Neural progenitor cell (in vitro differentiated cells): ENCODE measurements around the gene RPTOR. TPM values are rescaled to one million over a fixed set of nuclear protein-coding genes. Genes with fewer than 3 reads are reported as not detected.
A peak's percentile ranks its signal among the peaks of the same experiment; 100 is the strongest.

Experiments
- DNase-seq: peaks from one replicate; pipeline ENCODE4 v3.0.0-alpha.2; 2016; ENCODE audit warnings: low spot score
- H2AFZ ChIP-seq: fragments of 200-600 bp; sonication (generic); replicated peaks from 2 replicates; pipeline ENCODE4 v1.6.1; 2016; ENCODE audit warnings: antibody characterized with exemption
- H3F3A ChIP-seq: fragments of 200-600 bp; sonication (generic); 2 replicates; pipeline ENCODE4 v1.6.1; 2016; ENCODE audit warnings: antibody characterized with exemption, low read depth
- H3K27ac ChIP-seq: fragments of 200-600 bp; sonication (generic); 2 replicates; pipeline ENCODE4 v1.5.1; 2016; ENCODE audit warnings: mild to moderate bottlenecking
- H3K27me3 ChIP-seq: fragments of 200-600 bp; sonication (generic); 2 replicates; pipeline ENCODE4 v1.6.1; 2016; ENCODE audit warnings: mild to moderate bottlenecking, moderate library complexity
- H3K36me3 ChIP-seq: fragments of 200-600 bp; sonication (generic); 2 replicates; pipeline ENCODE4 v1.5.1; 2016
- H3K4me1 ChIP-seq: fragments of 200-600 bp; sonication (generic); 2 replicates; pipeline ENCODE4 v1.6.1; 2016; ENCODE audit warnings: mixed run types
- H3K4me2 ChIP-seq: fragments of 200-600 bp; sonication (generic); 2 replicates; pipeline ENCODE4 v1.6.1; 2016
- H3K4me3 ChIP-seq: fragments of 200-600 bp; sonication (generic); 2 replicates; pipeline ENCODE4 v1.5.1; 2016
- H3K79me2 ChIP-seq: fragments of 200-600 bp; sonication (generic); 2 replicates; pipeline ENCODE4 v1.6.1; 2016; ENCODE audit warnings: low read depth
- H3K9ac ChIP-seq: fragments of 200-600 bp; sonication (generic); 2 replicates; pipeline ENCODE4 v1.6.1; 2016
- H3K9me3 ChIP-seq: fragments of 200-600 bp; sonication (generic); 2 replicates; pipeline ENCODE4 v1.5.1; 2016; ENCODE audit warnings: low read depth
- H4K20me1 ChIP-seq: fragments of 200-600 bp; sonication (generic); 2 replicates; pipeline ENCODE4 v1.6.1; 2016; ENCODE audit warnings: low read depth
- H3K27ac Mint-ChIP-seq: 3 replicates; pipeline ENCODE4 v1.8.0; 2021; ENCODE audit warnings: mixed read lengths
- H3K27me3 Mint-ChIP-seq: 2 replicates; pipeline ENCODE4 v1.8.0; 2022; ENCODE audit warnings: low read depth, mild to moderate bottlenecking, inconsistent platforms, moderate library complexity, mixed read lengths; ENCODE audit not compliant: insufficient read depth
- H3K36me3 Mint-ChIP-seq: 3 replicates; pipeline ENCODE4 v1.8.0; 2021; ENCODE audit warnings: mixed read lengths
- H3K4me1 Mint-ChIP-seq: 3 replicates; pipeline ENCODE4 v1.8.0; 2021; ENCODE audit warnings: mixed read lengths
- H3K4me3 Mint-ChIP-seq: 3 replicates; pipeline ENCODE4 v1.8.0; 2021; ENCODE audit warnings: mild to moderate bottlenecking, moderate library complexity, mixed read lengths
- H3K9me3 Mint-ChIP-seq: 3 replicates; pipeline ENCODE4 v1.8.0; 2020; ENCODE audit warnings: mixed read lengths
- EZH2 ChIP-seq: fragments of 200-600 bp; sonication (generic); IDR thresholded peaks from 2 replicates; pipeline ENCODE4 v1.6.1; 2017; ENCODE audit warnings: antibody characterized with exemption, mild to moderate bottlenecking, moderate library complexity
- EZH2phosphoT487 ChIP-seq: fragments of 200-600 bp; sonication (generic); IDR thresholded peaks from 2 replicates; pipeline ENCODE4 v1.6.1; 2017; ENCODE audit warnings: antibody characterized with exemption
- total RNA-seq: library from RNA; depleted of rRNA; stranded (reverse); fragments of >200 nt; gene quantifications from 2 replicates; pipeline ENCODE4 v1.2.3, GENCODE V29; 2015; ENCODE audit warnings: low replicate concordance
- TF ChIP-seq, protein P1 (sequence below): fragments of 200-600 bp; sonication (generic); IDR thresholded peaks from 2 replicates; pipeline ENCODE4 v1.5.1; 2017; ENCODE audit warnings: antibody characterized with exemption, mild to moderate bottlenecking

The RPTOR gene
- total RNA-seq, 1 donor from 2014 or later, result 7.4 TPM

DNA sequence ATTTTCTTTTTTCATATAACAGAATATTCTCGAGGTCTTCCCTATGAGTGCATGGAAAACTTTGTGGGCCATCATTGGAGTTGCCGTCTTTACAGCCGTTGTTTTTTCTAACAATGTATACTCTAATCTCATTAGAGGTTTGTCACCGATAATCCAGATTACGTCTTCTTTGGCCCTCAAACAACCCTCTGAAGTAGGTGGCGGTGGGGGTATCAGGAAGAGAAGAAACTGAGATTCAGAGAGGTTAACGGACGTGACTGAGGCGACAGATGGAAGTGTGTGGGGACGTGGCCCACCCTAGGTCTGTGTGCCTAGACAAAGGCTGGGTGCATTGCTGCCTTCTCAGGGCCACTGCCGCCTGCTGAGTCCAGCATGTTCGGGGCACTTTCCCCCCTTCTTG lies 63.7 kb downstream of the RPTOR start:
- H3K4me3 Mint-ChIP-seq, result no peak overlapping the region
- peaks cover 8% of the 10 kb centered on the region for H3K36me3 Mint-ChIP-seq
- no peak overlapping the region for H3K27ac Mint-ChIP-seq
- Histone ChIP-seq H3K4me2 (no peak overlapping the region), H3K27ac (no peak overlapping the region), H2AFZ (no peak overlapping the region), H3K4me1 (no peaks in the 10 kb centered on the region), H3F3A (no peaks in the 10 kb centered on the region), H3K9me3 (no peaks in the 10 kb centered on the region), H3K36me3 (no peaks in the 10 kb centered on the region), H3K9ac (no peak overlapping the region), H4K20me1 (peaks cover 49% of the 10 kb centered on the region), H3K4me3 (no peak overlapping the region), H3K27me3 (no peaks in the 10 kb centered on the region), H3K79me2 (peaks cover 46% of the 10 kb centered on the region)
- H3K9me3 Mint-ChIP-seq, result peaks cover 9% of the 10 kb centered on the region
- peaks cover 4% of the 10 kb centered on the region for H3K4me1 Mint-ChIP-seq
- peaks cover 2% of the 10 kb centered on the region for H3K27me3 Mint-ChIP-seq
- TF ChIP-seq EZH2phosphoT487 (no peak), EZH2 (no peak)
- TF ChIP-seq, protein P1, sequence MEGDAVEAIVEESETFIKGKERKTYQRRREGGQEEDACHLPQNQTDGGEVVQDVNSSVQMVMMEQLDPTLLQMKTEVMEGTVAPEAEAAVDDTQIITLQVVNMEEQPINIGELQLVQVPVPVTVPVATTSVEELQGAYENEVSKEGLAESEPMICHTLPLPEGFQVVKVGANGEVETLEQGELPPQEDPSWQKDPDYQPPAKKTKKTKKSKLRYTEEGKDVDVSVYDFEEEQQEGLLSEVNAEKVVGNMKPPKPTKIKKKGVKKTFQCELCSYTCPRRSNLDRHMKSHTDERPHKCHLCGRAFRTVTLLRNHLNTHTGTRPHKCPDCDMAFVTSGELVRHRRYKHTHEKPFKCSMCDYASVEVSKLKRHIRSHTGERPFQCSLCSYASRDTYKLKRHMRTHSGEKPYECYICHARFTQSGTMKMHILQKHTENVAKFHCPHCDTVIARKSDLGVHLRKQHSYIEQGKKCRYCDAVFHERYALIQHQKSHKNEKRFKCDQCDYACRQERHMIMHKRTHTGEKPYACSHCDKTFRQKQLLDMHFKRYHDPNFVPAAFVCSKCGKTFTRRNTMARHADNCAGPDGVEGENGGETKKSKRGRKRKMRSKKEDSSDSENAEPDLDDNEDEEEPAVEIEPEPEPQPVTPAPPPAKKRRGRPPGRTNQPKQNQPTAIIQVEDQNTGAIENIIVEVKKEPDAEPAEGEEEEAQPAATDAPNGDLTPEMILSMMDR, result no peak
- DNase-seq, result no peak

- H3K36me3 Mint-ChIP-seq, result no peaks in the 10 kb centered on the region
- no peak for DNase-seq
- peaks cover 7% of the 10 kb centered on the region for H3K9me3 Mint-ChIP-seq
Observed at GRCh38 chr17:80609757-80610156, 65.1 kb downstream of the RPTOR start.

DNA sequence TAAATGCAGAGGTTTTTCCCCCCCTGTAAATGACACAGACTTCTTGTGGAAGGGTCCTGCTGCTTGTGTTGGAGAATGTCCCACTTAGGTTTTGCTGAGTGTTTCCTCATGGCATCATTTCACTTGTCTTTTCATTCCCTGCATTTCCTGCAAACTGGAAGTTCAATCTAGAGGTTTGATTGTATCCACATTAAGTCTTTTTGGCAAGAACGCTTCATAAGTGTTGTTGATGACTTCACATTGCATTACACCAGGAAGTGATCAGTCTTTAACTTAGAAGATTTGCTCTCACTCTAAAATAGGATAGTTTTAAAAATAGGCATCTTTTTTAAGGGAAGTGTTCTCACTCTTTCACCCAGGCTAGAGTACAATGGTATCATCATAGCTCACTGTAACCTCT lies 67.2 kb downstream of the RPTOR start:
- Histone ChIP-seq H3K9me3 (no peaks in the 10 kb centered on the region), H3K27ac (no peak overlapping the region), H3F3A (no peaks in the 10 kb centered on the region), H4K20me1 (peaks cover 45% of the 10 kb centered on the region), H3K4me2 (no peak overlapping the region), H3K4me1 (no peaks in the 10 kb centered on the region), H2AFZ (no peak overlapping the region), H3K4me3 (no peak overlapping the region), H3K9ac (no peak overlapping the region), H3K27me3 (no peaks in the 10 kb centered on the region), H3K79me2 (peaks cover 54% of the 10 kb centered on the region), H3K36me3 (no peaks in the 10 kb centered on the region)
- TF ChIP-seq EZH2phosphoT487 (no peak), EZH2 (no peak)
- TF ChIP-seq, protein P1, result no peak
- Mint-ChIP-seq H3K27ac (peak overlapping the region; percentile 6), H3K4me1 (peaks cover 22% of the 10 kb centered on the region), H3K4me3 (no peak overlapping the region), H3K36me3 (peaks cover 2% of the 10 kb centered on the region), H3K9me3 (peaks cover 7% of the 10 kb centered on the region), H3K27me3 (peaks cover 4% of the 10 kb centered on the region)
- DNase-seq, result no peak

More at GRCh38 chr17:80609757-80610156, 65.1 kb downstream of the RPTOR start:
- H3K36me3 ChIP-seq, result no peaks in the 10 kb centered on the region
- no peak overlapping the region for H3K4me3 ChIP-seq
- no peak overlapping the region for H3K9ac ChIP-seq
- H3F3A ChIP-seq, result no peaks in the 10 kb centered on the region
- H3K9me3 ChIP-seq, result no peaks in the 10 kb centered on the region
- no peaks in the 10 kb centered on the region for H3K4me1 ChIP-seq
- no peak overlapping the region for H3K27ac ChIP-seq
- H3K4me2 ChIP-seq, result no peak overlapping the region
- peaks cover 6% of the 10 kb centered on the region for H3K27me3 Mint-ChIP-seq
- no peak overlapping the region for H3K27ac Mint-ChIP-seq
- peaks cover 50% of the 10 kb centered on the region for H4K20me1 ChIP-seq
- H3K27me3 ChIP-seq, result no peaks in the 10 kb centered on the region
- no peak overlapping the region for H3K4me3 Mint-ChIP-seq
- peaks cover 9% of the 10 kb centered on the region for H3K4me1 Mint-ChIP-seq
- TF ChIP-seq, protein P1, result no peak
- no peak for TF ChIP-seq EZH2
- TF ChIP-seq EZH2phosphoT487, result no peak
- H2AFZ ChIP-seq, result no peak overlapping the region
- peaks cover 48% of the 10 kb centered on the region for H3K79me2 ChIP-seq
